Retina (tissue), 1 donor: ENCODE results near the gene INTS12.

ENCODE experiments used
- DNase-seq: peaks from one replicate; pipeline ENCODE4 v3.0.0-alpha.2; 2016

Gene INTS12

DNA sequence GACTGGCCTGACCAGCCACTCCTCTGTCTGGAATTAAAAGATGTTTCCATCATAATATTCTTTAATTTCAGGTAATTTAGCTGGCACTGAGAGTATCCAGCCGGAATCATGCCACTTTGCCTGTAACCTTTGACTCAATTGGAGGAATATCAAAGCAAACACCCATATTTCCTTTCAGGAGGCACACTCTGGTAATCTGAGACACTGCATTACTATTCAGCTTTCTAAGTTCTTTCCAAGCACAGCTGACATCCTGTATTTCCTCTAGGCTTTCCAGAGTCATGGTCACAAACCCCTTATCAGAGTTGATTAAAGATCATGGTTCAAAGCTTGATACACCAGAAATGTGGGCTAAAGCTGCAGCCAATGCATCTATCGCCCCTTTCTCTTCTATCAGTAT lies 29.3 kb downstream of the INTS12 start:
- no peak for DNase-seq

DNA sequence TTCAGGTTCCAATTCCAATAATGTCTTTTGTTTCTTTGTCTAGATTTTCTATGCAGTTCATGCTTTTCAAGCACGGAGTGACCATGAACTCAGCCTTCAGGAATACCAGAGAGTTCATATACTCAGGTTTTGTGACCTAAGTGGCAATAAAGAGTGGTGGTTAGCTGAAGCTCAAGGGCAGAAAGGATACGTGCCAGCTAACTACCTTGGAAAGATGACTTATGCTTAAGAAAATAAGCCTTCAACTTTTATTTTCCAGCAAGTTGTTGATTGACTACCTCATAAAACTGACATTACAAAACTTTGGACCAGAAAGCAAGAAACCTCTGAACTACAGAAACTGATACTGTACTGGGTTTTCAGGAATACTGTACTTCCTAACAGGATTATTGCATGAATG lies 30.8 kb downstream of the INTS12 start:
- DNase-seq = no peak

DNA sequence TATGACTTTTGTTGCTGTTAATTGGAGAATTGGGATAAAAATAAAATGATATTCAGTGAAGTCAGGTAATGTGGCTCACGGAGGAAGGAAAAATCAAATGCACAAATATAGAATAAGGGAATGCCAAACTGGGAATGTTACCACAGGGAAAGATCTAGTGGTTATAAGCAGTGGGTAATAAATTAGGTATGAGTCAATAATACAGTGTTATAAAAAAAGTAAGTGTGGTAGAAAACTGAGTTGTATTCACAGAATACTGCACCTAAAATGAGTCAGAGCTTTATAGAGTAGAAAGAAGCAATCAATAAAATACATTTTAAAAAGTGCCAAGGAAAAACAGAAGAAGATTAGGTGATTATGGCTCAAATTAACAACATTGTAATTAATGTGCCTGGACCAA lies 34.5 kb downstream of the INTS12 start:
- DNase-seq = no peak

DNA sequence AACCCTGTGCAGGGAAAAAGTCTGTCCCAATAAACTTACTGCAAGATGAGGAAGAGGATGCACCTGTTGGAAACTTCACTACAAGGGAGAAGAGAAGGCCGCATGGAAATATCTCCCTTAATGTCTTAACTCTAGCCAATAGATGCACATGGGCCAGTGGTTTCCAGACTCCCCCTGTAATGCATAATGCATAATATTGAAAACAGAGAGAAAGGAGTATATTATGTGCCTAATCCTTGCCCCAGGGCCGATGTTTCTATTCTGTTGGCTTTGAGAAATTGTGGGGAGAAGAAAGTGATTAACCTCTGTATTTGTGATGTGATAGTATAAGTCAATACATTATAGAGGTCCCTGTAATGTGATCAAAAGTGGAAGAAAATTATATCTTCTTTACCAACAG lies 37.2 kb downstream of the INTS12 start:
- no peak for DNase-seq

DNA sequence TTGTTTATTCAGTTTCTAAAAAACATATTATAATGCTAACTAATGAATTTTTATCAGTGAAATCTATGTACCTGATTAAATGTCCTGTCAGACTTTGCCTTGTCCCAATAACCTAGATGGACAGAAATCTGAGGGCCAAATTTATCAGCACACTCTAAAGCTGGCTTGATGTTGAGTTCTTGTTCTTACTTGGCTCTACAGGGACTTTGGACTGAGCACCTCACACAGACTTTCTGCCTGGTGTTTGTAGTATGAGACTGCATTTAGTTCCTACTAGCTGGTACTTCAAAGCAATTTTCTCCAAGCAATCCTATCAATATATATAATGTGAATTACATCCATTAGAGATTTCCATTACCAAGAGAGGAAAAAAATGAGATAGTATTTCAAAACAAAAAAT lies 37.8 kb downstream of the INTS12 start:
- no peak for DNase-seq

DNA sequence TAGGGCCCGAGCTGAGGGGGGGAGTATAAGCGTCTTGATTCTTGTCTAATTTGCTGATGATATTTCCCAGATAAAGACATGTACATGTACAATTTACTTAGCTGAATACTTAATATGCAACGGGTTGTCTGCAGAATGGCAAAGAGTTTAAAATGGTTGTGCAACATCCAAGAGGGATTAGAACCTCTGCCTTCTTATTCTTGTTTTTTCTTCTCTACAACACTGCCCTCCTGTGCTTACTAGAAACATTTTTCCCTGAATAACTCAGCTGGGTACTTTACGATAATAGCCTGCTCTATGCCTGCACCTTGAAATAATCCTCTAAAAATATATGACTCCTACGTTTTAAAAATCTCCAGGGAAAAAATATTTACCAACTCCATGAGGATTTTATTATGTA lies 41.8 kb downstream of the INTS12 start:
- DNase-seq = no peak

DNA sequence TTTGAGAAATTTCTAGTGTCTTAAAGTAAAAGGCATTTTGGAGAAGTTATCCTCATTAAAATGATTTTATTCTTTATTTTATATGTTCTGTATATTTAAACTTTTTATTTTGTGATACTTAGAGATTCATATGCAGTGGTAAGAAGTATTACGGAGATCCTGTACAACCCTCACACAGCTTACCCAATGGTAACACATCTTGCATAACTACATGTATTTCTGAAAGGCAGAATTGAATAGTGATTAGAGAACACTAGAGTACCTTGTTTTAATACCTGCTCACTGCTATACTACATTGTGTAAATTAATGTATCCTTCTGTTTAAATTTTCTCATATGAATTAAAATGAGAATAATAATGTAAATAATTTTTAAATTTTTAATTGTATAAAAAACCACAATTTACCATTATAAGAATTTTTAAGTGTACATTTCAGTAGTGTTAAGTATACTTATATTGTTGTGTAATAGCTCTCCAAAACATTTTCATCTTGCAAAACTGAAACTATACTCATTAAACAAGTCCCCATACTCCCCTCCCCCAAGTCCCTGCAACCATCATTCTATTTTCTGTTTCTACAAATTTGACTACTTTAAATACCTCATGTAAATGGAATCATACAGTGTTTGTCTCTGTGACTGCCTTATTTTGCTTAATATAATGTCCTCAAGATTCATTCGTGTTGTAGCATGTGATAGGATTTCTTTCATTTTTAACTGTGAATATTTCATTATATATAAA lies 45.4 kb downstream of the INTS12 start:
- DNase-seq = no peak

DNA sequence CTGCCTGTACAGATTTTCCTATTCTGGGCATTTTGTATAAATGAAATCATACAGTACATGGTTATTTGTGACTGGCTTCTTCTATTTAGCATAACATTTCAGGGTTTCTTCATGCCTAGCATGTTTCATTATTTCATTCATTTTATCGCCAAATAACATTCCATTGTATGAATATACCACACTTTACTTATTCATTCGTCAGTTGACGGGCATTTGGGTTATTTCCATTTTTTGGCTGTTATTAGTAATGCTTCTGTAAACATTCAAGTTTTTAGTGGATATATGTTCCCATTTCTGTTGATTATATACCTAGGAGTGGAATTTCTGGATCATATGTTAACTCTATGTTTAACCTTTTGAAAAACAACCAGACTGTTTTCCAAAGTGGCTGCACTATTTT lies 47.5 kb downstream of the INTS12 start:
- DNase-seq = no peak

DNA sequence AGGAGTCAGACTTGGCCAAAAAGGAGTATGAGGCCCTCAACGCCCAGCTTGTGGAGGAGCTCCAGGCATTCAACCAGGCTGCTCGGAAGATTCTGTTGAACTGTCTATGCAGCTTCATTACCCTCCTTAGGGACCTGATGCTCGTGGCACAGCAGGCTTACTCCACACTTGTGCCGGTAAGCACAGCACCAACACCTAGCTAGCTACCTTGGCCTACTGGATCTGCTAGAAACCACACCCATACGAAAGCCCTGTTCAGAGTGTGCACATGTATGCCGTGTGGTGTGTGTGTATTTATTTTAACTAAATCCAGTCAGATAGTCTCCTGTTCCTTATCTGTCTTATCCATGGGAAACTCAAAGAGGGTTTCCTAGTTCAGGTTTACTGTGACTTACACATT lies 49.3 kb downstream of the INTS12 start:
- no peak for DNase-seq

DNA sequence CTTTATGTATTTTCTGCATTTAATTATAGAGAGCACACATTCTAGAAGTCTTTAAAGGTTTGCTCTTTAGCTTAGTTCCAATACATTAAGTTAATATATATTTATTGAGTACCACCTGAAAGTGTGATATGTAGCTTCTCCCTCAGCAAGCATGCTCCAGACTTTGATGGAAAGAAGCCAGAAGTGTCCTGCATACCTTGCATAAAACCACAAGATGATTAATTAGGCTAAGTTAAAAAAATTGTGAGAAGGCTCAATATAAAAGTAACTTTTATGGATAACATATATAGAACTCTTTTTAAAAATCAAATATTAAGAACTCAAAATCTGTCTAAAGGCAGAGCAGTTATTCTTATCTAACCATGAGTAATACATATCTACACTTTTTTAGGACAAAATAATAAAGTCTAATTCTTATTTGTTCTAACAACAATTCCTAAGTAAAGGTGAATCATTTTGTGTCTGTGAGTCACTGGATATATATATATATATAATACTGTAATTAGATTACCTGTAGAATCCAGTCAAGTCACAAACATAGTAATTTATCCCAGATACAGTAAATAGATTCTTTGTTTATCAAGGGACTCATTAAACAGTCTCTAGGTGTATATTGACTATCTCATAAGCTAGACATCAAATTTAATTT lies 51.2 kb downstream of the INTS12 start:
- DNase-seq = no peak

DNA sequence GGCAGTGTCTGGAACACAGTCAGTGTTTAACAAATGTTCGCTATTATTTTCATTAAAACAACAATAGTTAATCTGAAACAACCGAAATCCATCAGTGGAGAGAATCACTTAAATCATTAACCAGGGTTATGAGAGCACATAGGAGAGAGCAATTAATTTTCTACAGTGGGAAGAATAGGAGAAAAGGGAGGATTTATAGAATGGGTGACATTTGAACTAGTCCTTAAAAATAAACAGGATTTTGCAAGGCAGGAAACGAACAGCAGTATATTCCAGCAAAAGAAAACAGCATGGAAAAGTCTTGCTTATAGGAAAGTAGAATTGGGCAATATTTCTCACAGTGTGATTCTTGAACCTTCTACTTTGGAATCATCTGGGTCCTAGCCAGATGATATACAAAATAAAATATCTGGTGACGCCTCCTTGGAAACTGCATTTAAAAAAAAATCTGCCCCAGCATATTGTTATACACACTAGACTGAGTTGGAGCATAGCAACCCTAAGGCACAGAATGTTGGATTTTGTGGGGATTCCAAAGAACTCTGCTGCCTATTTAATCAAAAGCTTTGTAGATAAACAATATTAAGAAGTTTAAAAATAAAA lies 56.1 kb downstream of the INTS12 start:
- no peak for DNase-seq

DNA sequence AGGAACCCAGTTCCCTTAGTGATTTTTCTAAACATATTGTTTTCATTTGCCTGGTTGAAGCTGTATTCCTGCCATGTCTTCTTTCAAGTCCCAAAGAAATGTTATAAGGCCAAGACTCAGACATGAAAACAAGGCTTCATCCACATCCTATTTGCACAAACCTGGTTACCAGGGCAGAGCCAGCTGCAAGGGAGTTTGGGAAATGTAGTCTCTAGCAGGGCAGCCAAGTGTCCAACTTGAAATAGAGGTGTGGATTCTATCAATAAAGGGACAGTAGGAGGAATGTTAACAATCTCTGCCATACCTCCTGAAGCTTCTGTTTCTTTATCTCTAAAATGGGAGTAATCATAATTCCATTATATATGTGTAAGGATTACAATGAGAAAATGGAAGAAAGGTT lies 56.6 kb downstream of the INTS12 start:
- DNase-seq = no peak

DNA sequence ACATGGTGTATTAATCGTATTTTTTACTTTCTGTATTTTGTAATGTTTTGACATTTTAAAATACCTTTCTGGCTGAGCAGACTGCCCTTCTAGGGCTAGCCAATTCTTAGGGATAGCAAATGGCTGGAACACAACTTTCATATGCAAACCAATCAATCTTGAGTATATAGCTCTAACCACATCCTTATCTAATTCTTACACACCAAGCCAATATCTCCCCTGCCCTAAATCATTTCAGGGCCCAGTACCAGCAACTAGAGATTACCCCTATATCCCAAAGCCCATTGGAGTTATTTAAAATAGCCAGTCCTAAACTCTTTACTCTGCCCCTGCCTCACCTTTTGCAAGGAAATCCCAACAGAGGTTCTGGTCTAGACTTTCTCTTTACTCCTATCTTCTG lies 58.3 kb downstream of the INTS12 start:
- DNase-seq = no peak

DNA sequence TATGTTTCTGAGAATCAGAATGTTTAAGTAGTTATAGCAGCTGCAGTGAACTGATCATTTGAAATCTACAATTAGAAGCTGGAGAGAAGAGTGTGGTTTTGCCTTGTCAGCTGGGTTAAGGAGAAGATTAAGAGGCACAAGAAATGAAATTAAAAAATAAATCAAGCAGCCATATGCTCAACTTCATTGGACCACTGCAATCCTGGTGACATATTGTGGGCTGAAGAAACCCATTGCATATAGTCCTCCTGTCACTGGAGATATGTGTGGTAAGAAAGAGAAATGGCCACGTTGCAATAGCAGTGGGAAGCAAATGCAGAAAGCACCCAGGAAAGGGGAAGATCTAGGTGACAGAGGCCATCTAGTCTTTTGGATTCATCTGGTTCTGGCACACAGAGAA lies 63.0 kb downstream of the INTS12 start:
- DNase-seq = no peak

DNA sequence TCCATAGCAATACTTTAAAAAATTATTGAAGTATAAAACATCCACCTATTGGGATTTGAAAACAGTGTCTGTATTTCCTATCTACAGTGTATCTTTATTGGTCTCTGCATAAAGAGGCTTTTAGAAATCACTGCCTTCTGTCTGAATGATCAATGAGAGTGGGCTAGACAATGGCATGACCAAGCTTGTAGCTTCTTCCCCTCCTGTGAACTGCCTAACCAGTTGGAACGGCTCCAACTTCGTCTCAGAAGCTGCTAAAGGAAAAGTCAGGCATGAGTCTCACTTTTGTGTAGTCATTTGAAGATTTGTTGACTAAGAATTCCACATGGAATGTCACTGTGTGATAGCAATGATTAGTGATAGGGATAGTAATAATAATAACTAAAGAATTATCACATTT lies 64.2 kb downstream of the INTS12 start:
- no peak for DNase-seq

DNA sequence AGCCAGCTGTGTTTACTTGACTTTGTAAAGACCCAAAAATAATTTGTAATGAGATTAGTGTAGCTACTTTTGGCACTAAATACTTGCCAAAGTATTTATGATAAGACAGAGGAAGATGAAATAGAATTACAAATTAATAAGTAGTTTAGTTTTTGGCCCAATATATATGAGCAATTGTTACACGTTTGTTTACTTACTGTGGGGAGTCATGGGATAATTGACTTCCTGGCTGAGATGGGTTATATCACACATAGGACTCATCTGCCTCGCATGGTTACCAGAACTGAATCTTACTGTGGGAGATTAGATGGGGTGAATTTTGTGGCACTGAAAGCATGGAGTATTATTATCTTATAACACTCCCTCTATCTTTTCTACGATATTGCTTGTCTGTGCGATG lies 66.6 kb downstream of the INTS12 start:
- no peak for DNase-seq

DNA sequence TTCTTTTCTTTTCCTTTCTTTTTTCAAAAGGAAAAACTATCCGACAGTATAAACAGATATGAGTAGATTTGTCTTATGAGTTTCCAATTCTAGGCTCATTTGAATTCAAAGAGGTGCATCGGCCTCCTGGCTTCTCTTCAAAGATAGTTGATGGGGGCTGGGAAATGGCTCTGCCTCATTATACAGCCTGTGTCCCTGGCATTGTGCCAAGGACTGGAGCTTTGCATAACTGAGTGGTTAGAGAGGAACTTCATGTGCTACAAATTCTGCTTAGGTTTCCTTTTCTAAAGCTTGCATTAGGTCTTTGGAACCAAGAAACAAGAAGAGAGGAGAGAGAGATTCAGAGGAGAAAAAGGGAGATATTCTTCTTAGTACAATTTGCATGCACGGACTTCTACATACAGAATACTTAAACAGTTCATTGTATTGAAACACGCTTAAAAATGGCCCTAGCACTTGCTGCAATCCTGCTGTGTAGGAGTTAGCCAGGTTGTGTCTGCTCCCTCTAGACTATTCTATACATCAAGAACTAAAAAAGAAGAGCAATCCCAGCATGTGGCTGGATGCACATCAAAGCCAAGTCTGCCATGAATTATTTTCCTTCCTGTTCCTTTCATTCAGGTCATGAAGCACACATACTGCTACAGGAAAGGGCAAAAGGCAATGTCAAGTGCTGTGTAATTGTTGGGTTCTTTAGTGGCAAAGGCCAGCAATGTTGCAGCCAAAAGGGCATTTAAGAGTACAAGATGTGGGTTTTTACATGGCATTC lies 70.9 kb downstream of the INTS12 start:
- no peak for DNase-seq

DNA sequence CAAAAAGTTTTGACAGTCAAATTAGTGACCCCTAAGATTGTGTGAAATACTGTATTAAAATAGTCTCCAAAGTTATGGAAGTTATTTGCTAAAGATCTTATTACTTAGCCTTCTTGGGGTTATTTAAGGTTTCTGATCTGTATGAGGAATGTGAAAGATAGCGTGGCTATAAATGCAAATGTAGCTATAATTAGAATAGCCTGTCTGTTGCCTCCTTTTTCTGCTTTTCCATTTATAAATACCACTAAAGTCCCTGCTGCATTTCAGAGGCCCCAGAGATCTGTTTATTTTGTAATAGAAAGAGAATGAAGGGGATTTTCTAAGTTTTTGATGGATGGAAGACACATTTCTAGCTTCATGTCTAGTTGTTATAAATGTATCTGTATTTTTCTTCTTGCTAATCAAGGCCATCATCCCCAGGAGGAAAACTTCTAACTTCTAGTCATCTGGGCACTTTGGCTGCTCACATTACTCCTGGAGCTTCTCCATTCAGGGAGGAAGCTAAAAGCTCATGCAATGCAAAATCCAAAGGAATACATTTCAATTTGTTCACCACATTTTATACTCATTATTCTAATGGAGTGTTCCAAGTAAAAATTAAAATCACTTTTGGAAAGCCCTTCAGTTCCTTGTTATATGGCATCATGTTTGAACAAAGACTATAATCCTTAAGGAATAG lies 73.9 kb downstream of the INTS12 start:
- no peak for DNase-seq

DNA sequence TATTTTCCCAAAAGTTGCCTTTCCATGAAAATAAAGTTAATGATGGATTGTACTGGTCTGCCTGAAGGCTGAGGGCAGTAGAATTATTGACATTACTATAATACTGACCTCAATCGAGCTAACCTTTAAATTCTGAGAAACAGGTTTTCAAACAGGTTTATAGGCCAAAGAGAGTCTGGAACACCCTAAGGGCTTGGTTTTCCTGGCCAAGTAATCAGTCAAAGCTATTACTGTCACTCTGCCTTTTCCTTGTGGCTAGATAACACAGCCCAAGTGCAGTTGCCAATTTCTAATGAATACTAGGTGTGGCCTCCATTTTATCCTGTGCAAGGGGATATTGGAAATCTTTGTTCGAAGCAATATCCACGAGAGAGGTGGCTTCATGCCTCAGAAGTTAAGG lies 75.2 kb downstream of the INTS12 start:
- no peak for DNase-seq
